ENCODE results near the gene RIN3. TPM values are rescaled to one million over a fixed set of nuclear protein-coding genes. Genes with fewer than 3 reads are reported as not detected.

RIN3 gene
- total RNA-seq, 1 donor from 2014 or later, result 4.7 TPM

GRCh38 chr14:92582706-92583452 lies 69.3 kb downstream of the RIN3 start:
- Histone ChIP-seq H3K4me1 (ENCODE audit: control insufficient read depth in 3 of 3, insufficient read depth in 3 of 3, low read length in 3 of 3) (peaks cover 0 to 3% (median 0%) of the 10 kb centered on the region in 3 donors), H3K27ac (ENCODE audit: low read depth, low read length) (no peak overlapping the region), H3K9ac (ENCODE audit: low read depth in 1 of 3, low read length in 3 of 3) (no peak overlapping the region), H3K4me3 (ENCODE audit: low read length in 3 of 3) (no peak overlapping the region), H3K9me3 (ENCODE audit: control insufficient read depth in 3 of 3, low read length in 3 of 3) (no peaks in the 10 kb centered on the region), H3K27me3 (ENCODE audit: control insufficient read depth in 3 of 3, insufficient read depth in 3 of 3, low read length in 3 of 3) (no peaks in the 10 kb centered on the region), H3K36me3 (ENCODE audit: control insufficient read depth in 3 of 3, insufficient read depth in 3 of 3, low read length in 3 of 3) (peaks cover 0 to 4% (median 3%) of the 10 kb centered on the region in 3 donors)

- Histone ChIP-seq H3K4me1 (ENCODE audit: control insufficient read depth in 3 of 3, insufficient read depth in 3 of 3, low read length in 3 of 3) (peaks cover 0 to 3% (median 0%) of the 10 kb centered on the region in 3 donors), H3K4me3 (ENCODE audit: low read length in 3 of 3) (no peak overlapping the region), H3K27me3 (ENCODE audit: control insufficient read depth in 3 of 3, insufficient read depth in 3 of 3, low read length in 3 of 3) (no peaks in the 10 kb centered on the region), H3K9me3 (ENCODE audit: control insufficient read depth in 3 of 3, low read length in 3 of 3) (no peaks in the 10 kb centered on the region), H3K9ac (ENCODE audit: low read depth in 1 of 3, low read length in 3 of 3) (no peak overlapping the region), H3K36me3 (ENCODE audit: control insufficient read depth in 3 of 3, insufficient read depth in 3 of 3, low read length in 3 of 3) (peaks cover 0 to 8% (median 3%) of the 10 kb centered on the region in 3 donors), H3K27ac (ENCODE audit: low read depth, low read length) (no peak overlapping the region)
Measured at GRCh38 chr14:92584220-92584619, 70.6 kb downstream of the RIN3 start.

- Histone ChIP-seq H3K36me3 (ENCODE audit: control insufficient read depth in 3 of 3, insufficient read depth in 3 of 3, low read length in 3 of 3) (peaks cover 0 to 5% (median 0%) of the 10 kb centered on the region in 3 donors), H3K9ac (ENCODE audit: low read depth in 1 of 3, low read length in 3 of 3) (no peak overlapping the region), H3K27ac (ENCODE audit: low read depth, low read length) (no peak overlapping the region), H3K27me3 (ENCODE audit: control insufficient read depth in 3 of 3, insufficient read depth in 3 of 3, low read length in 3 of 3) (no peaks in the 10 kb centered on the region), H3K4me1 (ENCODE audit: control insufficient read depth in 3 of 3, insufficient read depth in 3 of 3, low read length in 3 of 3) (peaks cover 0 to 3% (median 0%) of the 10 kb centered on the region in 3 donors), H3K4me3 (ENCODE audit: low read length in 3 of 3) (no peak overlapping the region), H3K9me3 (ENCODE audit: control insufficient read depth in 3 of 3, low read length in 3 of 3) (no peaks in the 10 kb centered on the region)
Measured at GRCh38 chr14:92584816-92585215, 71.2 kb downstream of the RIN3 start.

DNA sequence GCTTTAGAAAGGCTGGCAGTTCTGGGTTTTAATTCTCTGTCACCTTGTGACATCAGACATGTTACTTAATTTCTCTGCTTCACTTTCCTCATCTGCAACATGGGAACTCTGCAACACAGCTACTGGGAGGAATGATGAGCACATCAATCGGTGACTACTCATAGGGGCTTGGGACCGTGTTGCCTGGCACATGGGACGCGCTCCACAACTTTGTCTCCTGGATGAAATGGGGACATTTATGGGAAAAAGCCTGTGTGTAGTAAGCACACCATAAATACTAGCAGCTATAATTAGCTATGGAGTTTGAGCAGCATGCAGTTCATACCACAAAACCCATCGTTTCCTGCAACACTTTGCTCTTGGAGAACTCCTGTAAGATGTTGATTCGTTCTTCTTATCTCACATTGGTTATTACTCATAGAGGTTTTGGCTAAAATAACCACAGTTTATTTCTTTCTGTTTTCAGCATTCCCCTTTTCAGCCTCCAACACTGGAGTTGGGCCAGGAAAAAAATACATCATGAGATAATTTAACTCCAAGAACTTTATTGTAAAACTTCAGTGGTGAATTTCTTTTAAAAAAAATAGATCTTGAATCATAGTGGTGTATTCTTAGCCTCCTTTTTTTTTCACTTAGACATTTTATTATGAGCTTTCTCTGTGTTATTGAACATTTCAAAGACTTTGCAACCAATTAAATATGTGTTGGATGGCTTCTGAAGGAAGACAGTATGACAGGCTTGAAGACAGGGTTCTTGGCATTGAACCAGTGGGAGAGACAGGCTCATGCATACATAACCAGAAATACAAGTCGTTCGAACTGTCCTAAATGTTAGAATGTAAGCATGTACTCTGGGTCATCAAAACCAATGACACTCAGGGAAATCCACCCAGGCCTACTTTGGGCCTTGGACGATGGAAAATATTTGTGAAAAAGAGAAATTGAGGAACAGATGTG lies 72.7 kb downstream of the RIN3 start:
- no peaks in the 10 kb centered on the region for H3K9me3 ChIP-seq (ENCODE audit: control insufficient read depth in 3 of 3, low read length in 3 of 3)
- H3K4me1 ChIP-seq (ENCODE audit: control insufficient read depth in 3 of 3, insufficient read depth in 3 of 3, low read length in 3 of 3), result peaks cover 0 to 3% (median 0%) of the 10 kb centered on the region in 3 donors
- peaks cover 0 to 5% (median 3%) of the 10 kb centered on the region in 3 donors for H3K36me3 ChIP-seq (ENCODE audit: control insufficient read depth in 3 of 3, insufficient read depth in 3 of 3, low read length in 3 of 3)
- H3K4me3 ChIP-seq (ENCODE audit: low read length in 3 of 3), result no peak overlapping the region
- H3K9ac ChIP-seq (ENCODE audit: low read depth in 1 of 3, low read length in 3 of 3), result no peak overlapping the region
- H3K27ac ChIP-seq (ENCODE audit: low read depth, low read length), result peak overlapping the region; percentile 55
- no peaks in the 10 kb centered on the region for H3K27me3 ChIP-seq (ENCODE audit: control insufficient read depth in 3 of 3, insufficient read depth in 3 of 3, low read length in 3 of 3)

DNA sequence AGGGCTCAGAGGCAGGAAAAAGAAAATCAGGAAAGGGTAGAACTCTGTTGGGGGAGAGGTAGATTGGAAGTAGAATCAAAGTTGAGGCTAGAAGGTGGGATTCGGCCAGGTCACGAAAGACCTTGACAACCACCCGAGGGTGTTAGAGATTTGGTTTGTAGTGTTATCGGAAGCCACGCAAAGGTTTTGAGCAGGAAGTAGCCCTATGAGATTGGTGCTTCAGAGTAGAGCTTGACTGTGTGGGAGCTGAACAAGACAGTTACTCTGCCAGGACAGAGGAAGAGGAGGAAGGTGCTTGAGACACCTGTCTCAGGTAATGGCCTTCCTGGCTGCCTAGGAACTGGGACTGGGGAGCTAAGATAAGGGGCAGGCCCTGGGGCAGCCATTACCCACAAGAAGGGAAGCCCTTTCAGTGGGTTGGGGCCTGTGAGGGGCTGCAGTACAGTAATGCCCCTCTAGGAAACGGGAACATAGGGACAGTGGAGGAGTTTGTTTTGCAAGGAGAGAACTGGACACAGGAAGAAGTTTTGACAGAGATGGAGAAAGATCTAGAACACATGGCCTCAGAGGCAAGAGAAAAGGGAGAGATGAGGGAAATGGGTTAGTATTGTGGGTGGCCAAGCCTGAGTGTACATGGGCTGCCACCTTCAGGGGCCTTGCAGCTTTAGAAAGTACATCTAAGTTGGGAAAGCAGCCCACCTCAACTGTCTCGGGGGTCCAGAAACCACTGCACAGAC lies 73.5 kb downstream of the RIN3 start:
- Histone ChIP-seq H3K27ac (ENCODE audit: low read depth, low read length) (peak overlapping the region; percentile 55), H3K9ac (ENCODE audit: low read depth in 1 of 3, low read length in 3 of 3) (no peak overlapping the region), H3K4me1 (ENCODE audit: control insufficient read depth in 3 of 3, insufficient read depth in 3 of 3, low read length in 3 of 3) (peaks cover 0 to 3% (median 0%) of the 10 kb centered on the region in 3 donors)

DNA sequence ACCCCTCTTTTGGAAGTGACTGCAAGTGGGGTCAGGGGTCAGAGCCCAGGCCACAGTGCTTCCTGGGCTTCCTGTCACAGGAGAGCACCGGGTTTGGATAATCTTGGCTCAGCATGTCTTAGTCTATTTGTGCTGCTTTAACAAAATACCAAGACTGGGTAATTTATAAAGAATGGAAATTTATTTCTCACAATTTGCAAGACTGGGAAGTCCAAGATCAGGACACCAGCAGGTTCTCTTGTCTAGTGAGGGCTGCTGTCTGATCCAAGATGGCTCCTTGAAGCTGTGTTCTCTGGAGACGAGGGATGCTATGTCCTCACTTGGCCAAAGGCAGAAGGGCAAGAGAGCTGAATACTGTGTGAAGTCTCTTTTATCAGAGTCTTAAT lies 74.1 kb downstream of the RIN3 start:
- Histone ChIP-seq H3K4me1 (ENCODE audit: control insufficient read depth in 3 of 3, insufficient read depth in 3 of 3, low read length in 3 of 3) (peaks cover 0 to 3% (median 0%) of the 10 kb centered on the region in 3 donors), H3K4me3 (ENCODE audit: low read length in 3 of 3) (no peak overlapping the region), H3K36me3 (ENCODE audit: control insufficient read depth in 3 of 3, insufficient read depth in 3 of 3, low read length in 3 of 3) (peaks cover 0 to 5% (median 3%) of the 10 kb centered on the region in 3 donors), H3K27ac (ENCODE audit: low read depth, low read length) (no peak overlapping the region), H3K27me3 (ENCODE audit: control insufficient read depth in 3 of 3, insufficient read depth in 3 of 3, low read length in 3 of 3) (no peaks in the 10 kb centered on the region), H3K9me3 (ENCODE audit: control insufficient read depth in 3 of 3, low read length in 3 of 3) (no peaks in the 10 kb centered on the region), H3K9ac (ENCODE audit: low read depth in 1 of 3, low read length in 3 of 3) (no peak overlapping the region)

More for the DNA sequence above, 73.5 kb downstream of the RIN3 start:
- Histone ChIP-seq H3K9me3 (ENCODE audit: control insufficient read depth in 3 of 3, low read length in 3 of 3) (no peaks in the 10 kb centered on the region), H3K36me3 (ENCODE audit: control insufficient read depth in 3 of 3, insufficient read depth in 3 of 3, low read length in 3 of 3) (peaks cover 0 to 5% (median 3%) of the 10 kb centered on the region in 3 donors), H3K4me3 (ENCODE audit: low read length in 3 of 3) (no peak overlapping the region), H3K27me3 (ENCODE audit: control insufficient read depth in 3 of 3, insufficient read depth in 3 of 3, low read length in 3 of 3) (no peaks in the 10 kb centered on the region)

GRCh38 chr14:92589213-92589852 lies 75.8 kb downstream of the RIN3 start:
- Histone ChIP-seq H3K9me3 (ENCODE audit: control insufficient read depth in 3 of 3, low read length in 3 of 3) (no peaks in the 10 kb centered on the region), H3K4me1 (ENCODE audit: control insufficient read depth in 3 of 3, insufficient read depth in 3 of 3, low read length in 3 of 3) (peaks cover 0 to 3% (median 0%) of the 10 kb centered on the region in 3 donors), H3K27ac (ENCODE audit: low read depth, low read length) (no peak overlapping the region), H3K36me3 (ENCODE audit: control insufficient read depth in 3 of 3, insufficient read depth in 3 of 3, low read length in 3 of 3) (peaks cover 0 to 5% (median 3%) of the 10 kb centered on the region in 3 donors), H3K9ac (ENCODE audit: low read depth in 1 of 3, low read length in 3 of 3) (no peak overlapping the region), H3K4me3 (ENCODE audit: low read length in 3 of 3) (no peak overlapping the region), H3K27me3 (ENCODE audit: control insufficient read depth in 3 of 3, insufficient read depth in 3 of 3, low read length in 3 of 3) (no peaks in the 10 kb centered on the region)

DNA sequence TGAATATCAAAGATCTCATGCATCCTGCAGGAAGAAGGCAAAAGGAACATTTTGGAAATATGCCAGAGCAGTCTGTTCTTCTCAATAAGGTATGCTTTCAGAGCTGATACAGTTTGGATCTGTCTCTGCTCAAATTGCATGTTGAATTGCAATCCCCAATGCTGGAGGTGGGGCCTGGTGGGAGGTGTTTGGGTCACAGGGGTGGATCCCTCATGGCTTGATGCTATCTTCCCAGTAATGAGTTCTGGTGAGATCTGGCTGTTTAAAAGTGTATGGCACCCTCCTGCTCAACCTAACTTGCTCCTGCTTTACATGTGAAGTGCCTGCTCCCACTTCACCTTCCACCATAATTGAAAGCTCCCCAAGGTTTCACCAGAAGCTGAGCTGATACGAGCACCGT lies 76.6 kb downstream of the RIN3 start:
- Histone ChIP-seq H3K9ac (ENCODE audit: low read depth in 1 of 3, low read length in 3 of 3) (no peak overlapping the region), H3K4me1 (ENCODE audit: control insufficient read depth in 3 of 3, insufficient read depth in 3 of 3, low read length in 3 of 3) (peaks cover 0 to 3% (median 0%) of the 10 kb centered on the region in 3 donors), H3K36me3 (ENCODE audit: control insufficient read depth in 3 of 3, insufficient read depth in 3 of 3, low read length in 3 of 3) (peaks cover 3 to 5% (median 3%) of the 10 kb centered on the region in 3 donors), H3K27me3 (ENCODE audit: control insufficient read depth in 3 of 3, insufficient read depth in 3 of 3, low read length in 3 of 3) (peaks cover 0 to 3% (median 0%) of the 10 kb centered on the region in 3 donors), H3K27ac (ENCODE audit: low read depth, low read length) (no peak overlapping the region), H3K4me3 (ENCODE audit: low read length in 3 of 3) (no peak overlapping the region), H3K9me3 (ENCODE audit: control insufficient read depth in 3 of 3, low read length in 3 of 3) (peaks cover 0 to 3% (median 2%) of the 10 kb centered on the region in 3 donors)

DNA sequence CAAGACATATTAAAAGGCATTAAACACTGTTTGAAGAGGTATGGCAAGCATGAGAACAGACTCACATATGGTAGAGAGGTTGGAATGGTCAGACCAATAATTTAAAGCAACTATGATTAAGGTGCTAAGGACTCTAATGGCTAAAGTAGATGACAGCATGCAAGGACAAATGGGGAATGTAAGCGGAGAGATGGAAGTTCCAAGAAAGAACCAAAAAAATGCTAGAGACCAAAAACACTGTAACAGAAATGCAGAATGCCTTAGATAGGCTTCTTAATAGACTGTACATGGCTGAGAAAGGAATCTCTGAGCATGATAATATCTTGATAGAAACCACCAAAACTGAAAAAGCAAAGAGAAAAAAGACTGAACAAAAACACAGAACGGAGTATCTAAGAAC lies 77.4 kb downstream of the RIN3 start:
- H3K27ac ChIP-seq (ENCODE audit: low read depth, low read length), result no peak overlapping the region
- peaks cover 0 to 4% (median 0%) of the 10 kb centered on the region in 3 donors for H3K27me3 ChIP-seq (ENCODE audit: control insufficient read depth in 3 of 3, insufficient read depth in 3 of 3, low read length in 3 of 3)
- H3K9me3 ChIP-seq (ENCODE audit: control insufficient read depth in 3 of 3, low read length in 3 of 3), result peaks cover 0 to 3% (median 2%) of the 10 kb centered on the region in 3 donors
- no peak overlapping the region for H3K9ac ChIP-seq (ENCODE audit: low read depth in 1 of 3, low read length in 3 of 3)
- H3K4me3 ChIP-seq (ENCODE audit: low read length in 3 of 3), result no peak overlapping the region
- peaks cover 0 to 3% (median 0%) of the 10 kb centered on the region in 3 donors for H3K4me1 ChIP-seq (ENCODE audit: control insufficient read depth in 3 of 3, insufficient read depth in 3 of 3, low read length in 3 of 3)
- peaks cover 3 to 5% (median 3%) of the 10 kb centered on the region in 3 donors for H3K36me3 ChIP-seq (ENCODE audit: control insufficient read depth in 3 of 3, insufficient read depth in 3 of 3, low read length in 3 of 3)

All from skeletal muscle tissue (tissue), 4 donors.